B cell (primary cell): ENCODE data around the gene AGPAT1.

ENCODE experiments used
- EZH2 ChIP-seq: IDR thresholded peaks from 2 replicates; pipeline ENCODE4 v1.6.1; 2012; ENCODE audit warnings: borderline replicate concordance, low read depth, mild to moderate bottlenecking, moderate library complexity, low read length; ENCODE audit not compliant: insufficient read depth, poor library complexity, severe bottlenecking
- TF ChIP-seq, protein P1 (sequence below): fragments of 200-600 bp; IDR thresholded peaks from one replicate; pipeline ENCODE4 v1.8.0; 2022; ENCODE audit warnings: antibody characterized with exemption, mild to moderate bottlenecking

DNA sequence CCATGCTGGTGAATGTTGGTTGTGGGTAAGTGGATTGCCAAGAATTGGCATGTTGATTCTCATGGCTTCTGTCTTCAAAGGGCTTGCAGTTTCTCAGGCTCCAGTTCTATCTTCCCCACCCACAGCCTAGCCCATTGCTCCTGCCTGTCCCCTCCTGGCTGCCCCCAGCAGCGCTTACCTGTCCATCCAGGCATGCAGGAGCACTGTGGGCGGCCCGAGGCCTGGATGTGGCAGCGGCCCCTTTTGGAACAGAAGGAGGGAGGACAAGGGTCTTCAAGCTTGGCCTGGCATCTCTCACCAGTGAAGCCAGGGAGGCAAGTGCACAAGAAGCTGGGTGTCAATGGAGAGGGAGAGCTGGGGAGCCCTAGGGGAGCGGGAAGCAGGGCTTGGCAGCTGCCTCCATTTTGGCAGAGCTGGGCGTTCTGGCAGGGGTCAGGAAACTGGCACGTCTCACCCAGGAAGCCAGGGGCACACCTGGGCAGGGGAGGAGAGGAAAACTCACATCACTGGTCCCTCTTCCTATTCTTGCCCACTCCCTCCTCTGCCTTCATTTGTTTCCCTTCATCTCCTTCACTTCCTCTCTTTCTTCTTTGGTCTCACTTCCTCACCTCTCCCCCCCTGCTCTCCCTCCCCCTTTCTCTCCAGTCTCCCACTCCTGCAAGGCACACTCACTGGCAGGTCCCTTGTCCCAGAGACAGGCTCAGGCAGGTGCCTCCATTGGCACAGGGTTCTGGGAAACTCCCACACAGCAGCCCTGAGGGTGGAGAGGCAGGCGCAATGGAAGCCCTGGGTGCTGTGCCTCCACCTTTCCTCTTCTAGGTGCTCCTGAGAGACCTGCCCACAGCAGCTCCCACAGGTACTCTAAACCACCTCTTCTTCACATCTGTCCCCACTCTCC, 46.7 kb upstream of the AGPAT1 start:
- no peak for TF ChIP-seq EZH2
- TF ChIP-seq, protein P1, sequence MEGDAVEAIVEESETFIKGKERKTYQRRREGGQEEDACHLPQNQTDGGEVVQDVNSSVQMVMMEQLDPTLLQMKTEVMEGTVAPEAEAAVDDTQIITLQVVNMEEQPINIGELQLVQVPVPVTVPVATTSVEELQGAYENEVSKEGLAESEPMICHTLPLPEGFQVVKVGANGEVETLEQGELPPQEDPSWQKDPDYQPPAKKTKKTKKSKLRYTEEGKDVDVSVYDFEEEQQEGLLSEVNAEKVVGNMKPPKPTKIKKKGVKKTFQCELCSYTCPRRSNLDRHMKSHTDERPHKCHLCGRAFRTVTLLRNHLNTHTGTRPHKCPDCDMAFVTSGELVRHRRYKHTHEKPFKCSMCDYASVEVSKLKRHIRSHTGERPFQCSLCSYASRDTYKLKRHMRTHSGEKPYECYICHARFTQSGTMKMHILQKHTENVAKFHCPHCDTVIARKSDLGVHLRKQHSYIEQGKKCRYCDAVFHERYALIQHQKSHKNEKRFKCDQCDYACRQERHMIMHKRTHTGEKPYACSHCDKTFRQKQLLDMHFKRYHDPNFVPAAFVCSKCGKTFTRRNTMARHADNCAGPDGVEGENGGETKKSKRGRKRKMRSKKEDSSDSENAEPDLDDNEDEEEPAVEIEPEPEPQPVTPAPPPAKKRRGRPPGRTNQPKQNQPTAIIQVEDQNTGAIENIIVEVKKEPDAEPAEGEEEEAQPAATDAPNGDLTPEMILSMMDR = no peak
